PC-3 (cell line): ENCODE measurements around the gene PRDM2. TPM values are rescaled to one million over a fixed set of nuclear protein-coding genes. Genes with fewer than 3 reads are reported as not detected.

Source experiments
- ATAC-seq: fragments of 200-7000 bp; cut with Tn5 transposase; 2 replicates; pipeline ENCODE4 v1.9.1; 2020; ENCODE audit warnings: mild to moderate bottlenecking, moderate library complexity
- BruUV-seq: library from RNA; stranded (reverse); fragments of 400-500 nt; replicated peaks from 2 replicates; lab custom pipeline; 2021; lab: Mats Ljungman, UMichigan
- CTCF ChIA-PET: fragments of 300-600 bp; sonication (Branson Sonifier 250); formaldehyde crosslinking; loops from one replicate; lab custom pipeline; 2022; ENCODE audit warnings: antibody characterized with exemption; lab: Charles Lee
- POLR2A ChIA-PET: fragments of 300-600 bp; sonication (Branson Sonifier 250); formaldehyde crosslinking; loops from one replicate; lab custom pipeline; 2022; ENCODE audit warnings: antibody characterized with exemption; ENCODE audit not compliant: unreplicated experiment; lab: Charles Lee
- DNase-seq: peaks from one replicate; pipeline ENCODE4 v3.0.0-alpha.2; 2015
- H2AFZ ChIP-seq: fragments of 300-600 bp; sonication (generic); 2 replicates; pipeline ENCODE4 v1.6.0; 2016; ENCODE audit warnings: antibody characterized with exemption, low read length
- H3F3A ChIP-seq: fragments of 300-600 bp; sonication (generic); one replicate; pipeline ENCODE4 v1.6.0; 2017; ENCODE audit warnings: antibody characterized with exemption, low read length, control low read depth, mild to moderate bottlenecking; ENCODE audit not compliant: unreplicated experiment
- H3K27ac ChIP-seq: fragments of 300-600 bp; sonication (generic); 2 replicates; pipeline ENCODE4 v1.5.1; 2016; ENCODE audit warnings: mild to moderate bottlenecking, low read length
- H3K27me3 ChIP-seq: fragments of 300-600 bp; sonication (generic); 2 replicates; pipeline ENCODE4 v1.6.1; 2016; ENCODE audit warnings: low read length, mixed read lengths
- H3K36me3 ChIP-seq: fragments of 300-600 bp; sonication (generic); 2 replicates; pipeline ENCODE4 v1.6.1; 2016; ENCODE audit warnings: low read depth, mixed run types, low read length, mixed read lengths
- H3K4me1 ChIP-seq: fragments of 300-600 bp; sonication (generic); 2 replicates; pipeline ENCODE4 v1.5.1; 2016; ENCODE audit warnings: low read length; ENCODE audit not compliant: insufficient read depth
- H3K4me2 ChIP-seq: fragments of 300-600 bp; sonication (generic); 2 replicates; pipeline ENCODE4 v1.6.0; 2016; ENCODE audit warnings: low read length
- H3K4me3 ChIP-seq: fragments of 300-600 bp; sonication (generic); 2 replicates; pipeline ENCODE4 v1.5.1; 2016; ENCODE audit warnings: mild to moderate bottlenecking, low read length, mixed read lengths
- H3K79me2 ChIP-seq: fragments of 300-600 bp; sonication (generic); 2 replicates; pipeline ENCODE4 v1.6.1; 2017; ENCODE audit warnings: low read length, mixed read lengths
- H3K9ac ChIP-seq: fragments of 300-600 bp; sonication (generic); 2 replicates; pipeline ENCODE4 v1.6.0; 2016; ENCODE audit warnings: mild to moderate bottlenecking, low read length
- H3K9me2 ChIP-seq: fragments of 300-600 bp; sonication (generic); replicated peaks from 2 replicates; pipeline ENCODE4 v1.6.1; 2016; ENCODE audit warnings: mixed run types, low read length, mixed read lengths
- H3K9me3 ChIP-seq: fragments of 300-600 bp; sonication (generic); 2 replicates; pipeline ENCODE4 v1.6.1; 2016; ENCODE audit warnings: low read length, mixed read lengths
- H4K20me1 ChIP-seq: fragments of 300-600 bp; sonication (generic); 2 replicates; pipeline ENCODE4 v1.6.1; 2016; ENCODE audit warnings: low read length, mixed read lengths
- CTCF ChIP-seq: fragments of 300-600 bp; sonication (generic); conservative IDR thresholded peaks from 2 replicates; pipeline ENCODE4 v1.5.1; 2017; ENCODE audit warnings: antibody characterized with exemption, low read depth, mild to moderate bottlenecking, low read length
- EZH2 ChIP-seq: fragments of 300-600 bp; sonication (generic); IDR thresholded peaks from one replicate; pipeline ENCODE4 v1.6.1; 2017; ENCODE audit warnings: antibody characterized with exemption, mild to moderate bottlenecking, low read length; ENCODE audit not compliant: unreplicated experiment
- EZH2phosphoT487 ChIP-seq: fragments of 300-600 bp; sonication (generic); IDR thresholded peaks from 2 replicates; pipeline ENCODE4 v1.6.1; 2018; ENCODE audit warnings: mild to moderate bottlenecking, antibody characterized with exemption, low read length, borderline replicate concordance
- intact Hi-C: fragments of 100-400 bp; cut with micrococcal nuclease; formaldehyde crosslinking; loops from 2 replicates; pipeline ENCODE4 v1.9.0; 2023
- total RNA-seq: library from RNA; depleted of rRNA; stranded (reverse); fragments of >200 nt; gene quantifications from 2 replicates; pipeline ENCODE4 v1.2.3, GENCODE V29; 2014

PRDM2 gene
- total RNA-seq, 1 experiment from 2014 or later, result 9.4 TPM

- H3K79me2 ChIP-seq, result peaks cover 100% of the 10 kb centered on the region
- no peak overlapping the region for H2AFZ ChIP-seq
- peaks cover 62% of the 10 kb centered on the region for H4K20me1 ChIP-seq
- no TSS peak for BruUV-seq
- no peak overlapping the region for H3K4me2 ChIP-seq
- H3K9ac ChIP-seq, result no peak overlapping the region
- H3K27me3 ChIP-seq, result no peaks in the 10 kb centered on the region
- H3K36me3 ChIP-seq, result peaks cover 4% of the 10 kb centered on the region; the same call in 1 of the 2 replicates
- H3K4me3 ChIP-seq, result no peak overlapping the region
- H3K27ac ChIP-seq, result no peak overlapping the region
- H3K9me2 ChIP-seq, result no peaks in the 10 kb centered on the region
- ATAC-seq (no peak), DNase-seq (no peak)
- H3F3A ChIP-seq, result no peaks in the 10 kb centered on the region
- ChIA-PET POLR2A (interaction anchor here (0.6 to 1.5 kb wide), 3 partner anchors 8 to 528 kb away, joined by 3 to 21 read pairs (median 11); no protein-coding TSS in a partner anchor), CTCF (interaction anchor here (0.8 kb wide), 1 partner anchor 7 kb away, joined by 6 read pairs; no protein-coding TSS in a partner anchor)
- no peaks in the 10 kb centered on the region for H3K9me3 ChIP-seq
- H3K4me1 ChIP-seq, result peaks cover 54% of the 10 kb centered on the region
- intact Hi-C loops, result no loop called here
- TF ChIP-seq EZH2phosphoT487 (no peak), CTCF (no peak), EZH2 (no peak)
Measured at GRCh38 chr1:13756557-13757315, 56.7 kb downstream of the PRDM2 start.

- Histone ChIP-seq H3K9me3 (no peaks in the 10 kb centered on the region), H3K9me2 (no peaks in the 10 kb centered on the region), H3K27me3 (no peaks in the 10 kb centered on the region), H3K4me2 (peak overlapping the region; percentile 3; the same call in 1 of the 2 replicates), H3K4me1 (peaks cover 50% of the 10 kb centered on the region), H3F3A (no peaks in the 10 kb centered on the region), H2AFZ (no peak overlapping the region), H3K36me3 (peaks cover 7% of the 10 kb centered on the region; the same call in 1 of the 2 replicates), H3K79me2 (peaks cover 100% of the 10 kb centered on the region), H4K20me1 (peaks cover 63% of the 10 kb centered on the region), H3K9ac (no peak overlapping the region), H3K27ac (no peak overlapping the region), H3K4me3 (no peak overlapping the region)
- no TSS peak for BruUV-seq
- intact Hi-C loops, result no loop called here
- ChIA-PET CTCF (interaction anchor here (0.6 to 0.8 kb wide), 2 partner anchors 8 to 37 kb away, joined by 6 to 10 read pairs; no protein-coding TSS in a partner anchor), POLR2A (interaction anchor here (0.6 to 1.5 kb wide), 2 partner anchors 9 to 84 kb away, joined by 11 to 21 read pairs; no protein-coding TSS in a partner anchor)
- DNase-seq, result peak; percentile 29
- peak; percentile 67 for ATAC-seq
- TF ChIP-seq EZH2phosphoT487, result no peak
- no peak for TF ChIP-seq CTCF
- no peak for TF ChIP-seq EZH2
Measured at GRCh38 chr1:13757693-13758092, 57.7 kb downstream of the PRDM2 start.

- H3K9me3 ChIP-seq, result no peaks in the 10 kb centered on the region
- peaks cover 100% of the 10 kb centered on the region for H3K79me2 ChIP-seq
- peak overlapping the region; percentile 61 for H3K4me2 ChIP-seq
- no peaks in the 10 kb centered on the region for H3F3A ChIP-seq
- peak overlapping the region; percentile 41; the same call in 1 of the 2 replicates for H3K4me3 ChIP-seq
- peak; percentile 45 for TF ChIP-seq CTCF
- no peak for TF ChIP-seq EZH2phosphoT487
- peak overlapping the region; percentile 29 for H3K27ac ChIP-seq
- H4K20me1 ChIP-seq, result peaks cover 64% of the 10 kb centered on the region
- ATAC-seq, result peak; percentile 51
- H3K9me2 ChIP-seq, result no peaks in the 10 kb centered on the region
- CTCF ChIA-PET, result no interaction called here
- H2AFZ ChIP-seq, result no peak overlapping the region
- H3K27me3 ChIP-seq, result no peaks in the 10 kb centered on the region
- POLR2A ChIA-PET, result no interaction called here
- DNase-seq, result peak; percentile 95
- H3K4me1 ChIP-seq, result peaks cover 50% of the 10 kb centered on the region
- intact Hi-C loops, result no loop called here
- peaks cover 7% of the 10 kb centered on the region; the same call in 1 of the 2 replicates for H3K36me3 ChIP-seq
- no peak overlapping the region for H3K9ac ChIP-seq
- BruUV-seq, result no TSS peak
Measured at GRCh38 chr1:13759072-13759471, 59.1 kb downstream of the PRDM2 start.
